GM21723 (cell line): ENCODE measurements around the gene KIAA1549.
"Not testable (repeated sequence)": the region's sequence is repeated elsewhere in the genome, so short reads cannot be mapped to it uniquely, and the experiment has no call there.

Experiments
- ATAC-seq: cut with Tn5 transposase; IDR thresholded peaks from one replicate; pipeline ENCODE4 v1.9.1; 2021; ENCODE audit warnings: mild to moderate bottlenecking, moderate library complexity; ENCODE audit not compliant: unreplicated experiment

Gene KIAA1549

DNA sequence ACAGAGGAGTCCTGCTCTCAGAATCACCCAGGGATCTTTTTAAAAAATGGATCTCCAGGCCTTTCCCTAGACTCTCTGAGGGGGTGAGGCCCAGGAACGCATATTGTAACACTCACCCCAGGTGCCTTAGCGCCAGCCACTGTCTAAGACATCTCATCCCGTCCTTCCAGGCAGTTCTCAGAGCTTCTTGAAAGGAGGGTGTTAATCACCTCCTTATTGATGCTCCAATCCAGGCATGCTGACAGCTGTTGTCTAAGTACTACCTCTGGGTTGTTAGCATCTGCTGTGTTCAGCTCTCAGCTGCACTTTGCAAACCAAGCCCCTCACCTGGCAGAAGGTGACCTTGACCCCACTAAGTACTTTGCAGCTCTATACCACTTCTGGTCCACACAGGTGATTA lies 36.0 kb downstream of the KIAA1549 start:
- ATAC-seq: no peak

GRCh38 chr7:138944592-138944991 lies 36.6 kb downstream of the KIAA1549 start:
- no peak for ATAC-seq

DNA sequence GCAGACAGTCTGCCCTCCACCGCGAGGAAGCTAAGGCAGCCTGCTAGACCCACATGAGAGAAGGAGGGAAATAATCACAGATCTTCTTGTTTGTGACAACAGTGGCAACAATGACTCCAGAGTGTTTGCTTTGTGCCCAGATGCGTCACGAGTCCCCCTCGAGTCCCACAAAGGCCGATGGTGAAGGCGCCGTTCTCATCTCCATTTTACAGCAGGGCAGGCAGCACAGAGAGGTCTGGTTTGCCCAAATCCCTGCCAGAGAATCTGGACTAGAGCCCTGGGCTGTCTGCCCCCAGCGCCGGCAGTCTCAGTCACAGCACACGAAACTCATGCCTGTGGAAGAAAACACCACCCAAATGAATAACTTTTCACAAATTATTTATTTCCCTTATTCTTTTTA lies 38.1 kb downstream of the KIAA1549 start:
- ATAC-seq: no peak

DNA sequence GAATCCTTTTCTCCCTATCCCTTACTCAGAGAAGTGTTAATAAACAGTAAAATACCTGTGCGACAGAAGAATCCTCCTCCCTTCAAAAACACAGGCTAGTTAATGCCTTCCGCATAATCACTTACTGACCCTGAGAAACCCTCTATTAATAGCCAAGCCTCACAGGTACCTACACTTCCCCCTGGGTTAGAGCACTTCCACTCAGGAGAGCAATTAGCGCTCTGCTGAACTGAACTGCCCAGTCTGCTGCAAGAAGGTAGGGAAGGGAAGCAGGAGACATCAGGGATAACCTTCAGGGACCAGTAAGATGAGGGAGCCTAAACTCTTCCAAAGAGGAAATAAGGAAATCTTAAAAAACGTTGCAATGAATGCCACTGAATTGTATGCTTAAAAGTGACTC lies 39.6 kb downstream of the KIAA1549 start:
- no peak for ATAC-seq

DNA sequence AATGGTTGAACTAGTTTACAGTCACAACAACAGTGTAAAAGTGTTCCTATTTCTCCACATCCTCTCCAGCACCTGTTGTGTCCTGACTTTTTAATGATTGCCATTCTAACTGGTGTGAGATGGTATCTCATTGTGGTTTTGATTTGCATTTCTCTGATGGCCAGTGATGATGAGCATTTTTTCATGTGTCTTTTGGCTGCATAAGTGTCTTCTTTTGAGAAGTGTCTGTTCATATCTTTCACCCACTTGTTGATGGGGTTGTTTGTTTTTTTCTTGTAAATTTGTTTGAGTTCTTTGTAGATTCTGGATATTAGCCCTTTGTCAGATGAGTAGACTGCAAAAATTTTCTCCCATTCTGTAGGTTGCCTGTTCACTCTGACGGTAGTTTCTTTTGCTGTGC lies 40.6 kb downstream of the KIAA1549 start:
- not testable (repeated sequence) for ATAC-seq

- no peak for ATAC-seq
These were observed 43.7 kb downstream of the KIAA1549 start for GRCh38 chr7:138937484-138937883.

DNA sequence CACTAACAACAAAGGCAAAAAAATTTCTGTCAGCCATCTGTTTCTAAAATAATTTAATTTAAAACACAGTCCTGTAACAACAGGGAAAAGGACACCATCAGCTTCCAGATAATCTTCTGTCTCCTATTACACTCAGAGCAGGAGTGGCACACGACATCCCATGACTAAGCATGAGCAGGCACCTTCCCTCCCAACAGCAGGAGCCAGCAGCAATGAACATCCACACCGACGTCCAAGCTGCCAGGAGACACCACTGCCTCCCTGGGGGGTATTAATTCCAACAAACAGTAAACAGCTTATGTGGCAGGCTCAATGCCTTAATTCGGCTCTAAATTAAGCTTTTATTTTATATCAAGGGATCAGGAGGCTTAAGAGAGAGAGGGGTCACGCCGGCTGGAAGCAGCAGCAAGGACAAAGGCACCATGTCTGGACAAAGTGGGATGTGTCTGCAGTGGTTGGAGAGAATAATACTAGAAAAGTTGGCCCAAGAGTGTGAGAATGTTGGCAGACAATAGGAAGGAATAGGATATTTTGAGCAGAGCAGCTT lies 45.7 kb downstream of the KIAA1549 start:
- no peak for ATAC-seq

DNA sequence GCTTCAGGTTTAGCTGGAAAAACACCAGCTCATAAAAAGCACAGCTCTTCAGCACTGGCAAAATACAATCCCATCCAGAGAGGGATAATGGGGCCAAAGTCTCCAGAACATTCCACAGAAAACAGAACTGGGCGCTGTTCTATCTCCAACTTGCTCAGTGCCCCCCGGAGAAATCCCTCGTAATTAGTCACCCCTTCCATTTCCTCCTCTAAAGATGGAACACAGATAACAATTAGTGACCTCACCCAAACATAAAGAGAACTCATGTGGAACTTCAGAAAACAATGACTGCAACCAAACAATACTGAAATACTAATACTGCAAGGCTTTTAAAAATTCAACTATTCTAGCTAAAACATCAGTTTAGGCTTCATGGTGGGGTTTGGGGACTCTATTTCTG lies 46.3 kb downstream of the KIAA1549 start:
- ATAC-seq: no peak

DNA sequence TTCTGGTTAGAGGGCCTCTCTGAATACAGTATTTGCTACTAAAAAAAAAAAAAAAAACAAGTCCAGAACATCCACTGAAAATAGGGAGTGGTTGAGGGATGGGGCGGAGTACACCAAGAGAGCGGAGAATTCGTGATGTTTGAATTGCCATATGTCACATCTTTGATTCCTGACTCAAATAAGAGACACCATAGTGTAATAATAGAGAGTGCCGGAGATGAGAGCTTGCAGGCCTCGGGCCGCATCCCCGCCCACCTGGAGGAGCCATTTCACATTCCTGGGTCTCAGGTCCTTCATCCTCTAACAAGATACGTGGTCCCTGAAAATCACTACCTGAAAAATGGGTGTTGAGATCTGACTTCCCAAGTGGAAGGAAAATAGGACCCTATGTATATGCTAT lies 46.8 kb downstream of the KIAA1549 start:
- ATAC-seq: no peak

GRCh38 chr7:138932870-138933269 lies 48.3 kb downstream of the KIAA1549 start:
- no peak for ATAC-seq

GRCh38 chr7:138932427-138932826 lies 48.8 kb downstream of the KIAA1549 start:
- no peak for ATAC-seq

- no peak for ATAC-seq
These were observed 51.2 kb downstream of the KIAA1549 start for GRCh38 chr7:138929969-138930368.

GRCh38 chr7:138926241-138926612 lies 55.0 kb downstream of the KIAA1549 start:
- ATAC-seq: no peak

GRCh38 chr7:138924501-138925225 lies 56.5 kb downstream of the KIAA1549 start:
- ATAC-seq: no peak

GRCh38 chr7:138921277-138921676 lies 59.9 kb downstream of the KIAA1549 start:
- ATAC-seq: no peak

GRCh38 chr7:138919911-138920310 lies 61.3 kb downstream of the KIAA1549 start:
- no peak for ATAC-seq

DNA sequence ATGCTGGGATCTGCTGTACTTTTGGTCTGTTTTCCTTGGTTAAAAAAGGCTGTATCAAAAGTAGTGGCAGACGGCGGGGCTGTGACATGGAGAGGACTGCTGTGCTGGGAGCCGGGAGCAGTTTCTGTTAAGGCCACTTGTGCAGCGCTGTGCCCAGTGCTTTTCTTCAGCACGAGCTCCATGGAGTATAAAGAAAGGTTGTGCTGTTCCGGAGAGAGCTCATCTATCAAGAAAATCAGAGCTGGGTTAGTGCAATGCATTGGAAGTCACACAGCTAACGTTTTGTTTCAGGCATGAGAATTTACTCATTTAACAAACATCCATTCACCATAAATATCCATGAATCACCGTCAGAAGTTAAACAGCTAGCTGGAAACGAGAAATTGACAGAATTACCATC lies 62.0 kb downstream of the KIAA1549 start:
- no peak for ATAC-seq

GRCh38 chr7:138918756-138919155 lies 62.4 kb downstream of the KIAA1549 start:
- no peak for ATAC-seq

GRCh38 chr7:138918176-138918575 lies 63.0 kb downstream of the KIAA1549 start:
- no peak for ATAC-seq

- ATAC-seq: no peak
These were observed 63.4 kb downstream of the KIAA1549 start for GRCh38 chr7:138917771-138918170.

- ATAC-seq: no peak
These were observed 64.5 kb downstream of the KIAA1549 start for GRCh38 chr7:138916731-138917130.

DNA sequence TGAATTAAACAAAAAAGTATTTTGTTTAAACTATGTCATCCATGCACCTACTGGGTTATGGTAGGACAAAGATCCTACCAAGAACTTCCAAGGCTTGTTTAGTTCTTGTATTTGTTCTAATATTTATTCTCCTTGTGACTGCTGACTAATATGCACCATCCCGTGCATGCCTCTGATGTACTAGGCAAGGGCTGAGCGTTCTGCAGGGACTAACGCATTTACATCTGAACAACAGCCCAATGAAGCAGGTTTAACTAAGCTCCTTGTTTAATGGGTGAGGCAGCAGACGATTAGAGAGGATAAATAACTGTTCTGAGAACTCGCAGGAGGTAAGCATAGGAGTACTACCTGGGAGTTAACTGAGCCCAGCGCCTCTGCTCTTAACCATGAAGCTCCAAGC lies 64.9 kb downstream of the KIAA1549 start:
- ATAC-seq: no peak

- no peak for ATAC-seq
These were observed 67.4 kb downstream of the KIAA1549 start for GRCh38 chr7:138913783-138914182.
